Brain microvascular endothelial cell (primary cell): ENCODE results near the gene SSC4D.

ENCODE experiments used
- DNase-seq: peaks from one replicate; pipeline ENCODE4 v3.0.0-alpha.2; 2020
- H3K27ac ChIP-seq: fragments of 250-450 bp; sonication (Bioruptor Pico); 2 replicates; pipeline ENCODE4 v1.5.1; 2020; ENCODE audit warnings: mild to moderate bottlenecking, moderate library complexity
- H3K27me3 ChIP-seq: fragments of 250-450 bp; sonication (Bioruptor Pico); replicated peaks from 2 replicates; pipeline ENCODE4 v1.5.1; 2020; ENCODE audit warnings: mild to moderate bottlenecking
- H3K36me3 ChIP-seq: fragments of 250-450 bp; sonication (Bioruptor Pico); replicated peaks from 2 replicates; pipeline ENCODE4 v1.5.1; 2020; ENCODE audit warnings: mild to moderate bottlenecking
- H3K4me3 ChIP-seq: 2 replicates; pipeline ENCODE4 v1.5.1; 2011; ENCODE audit warnings: low read depth, mild to moderate bottlenecking, control low read depth, low read length, moderate library complexity
- CTCF ChIP-seq: IDR thresholded peaks from 2 replicates; pipeline ENCODE4 v1.5.1; 2011; ENCODE audit warnings: low read depth, mild to moderate bottlenecking, moderate library complexity, low read length, control low read depth, inconsistent platforms; ENCODE audit errors: missing control alignments
- in situ Hi-C: cut with HindIII; loops from 2 replicates; pipeline ENCODE4 v1.10.0; 2017; ENCODE audit warnings: low sequenced_read_pairs, low pct_ligation_motif_present

SSC4D gene

DNA sequence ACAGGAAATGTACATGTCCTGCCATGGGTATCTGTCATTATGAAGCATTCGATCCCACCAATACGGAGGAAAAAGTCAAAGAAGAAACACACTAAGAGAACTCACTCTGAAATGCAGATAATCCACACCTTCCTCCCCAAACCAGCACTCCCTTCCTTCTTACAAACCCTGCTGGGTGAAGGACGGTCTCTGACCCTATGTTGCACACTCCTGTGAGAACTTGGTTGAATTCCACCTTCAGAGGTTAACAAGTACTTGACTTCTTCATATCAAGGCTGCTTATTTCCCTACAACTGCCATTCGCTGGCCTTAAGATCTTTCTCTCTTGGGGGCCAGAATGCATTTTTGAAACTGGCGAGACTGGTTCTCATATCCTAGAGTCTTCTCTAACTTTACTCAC lies 67.3 kb downstream of the SSC4D start:
- no peak for TF ChIP-seq CTCF
- no peak overlapping the region for H3K4me3 ChIP-seq
- DNase-seq, result no peak
- H3K27me3 ChIP-seq, result no peaks in the 10 kb centered on the region
- peaks cover 62% of the 10 kb centered on the region for H3K36me3 ChIP-seq
- no peak overlapping the region for H3K27ac ChIP-seq
- in situ Hi-C loops, result no loop called here

GRCh38 chr7:76340617-76341131 lies 68.8 kb downstream of the SSC4D start:
- Histone ChIP-seq H3K27me3 (no peaks in the 10 kb centered on the region), H3K4me3 (no peak overlapping the region), H3K27ac (peak overlapping the region; percentile 52), H3K36me3 (peaks cover 49% of the 10 kb centered on the region)
- TF ChIP-seq CTCF, result no peak
- in situ Hi-C loops, result no loop called here
- DNase-seq, result no peak
